Inferior parietal cortex (tissue), 1 donor: ENCODE measurements around the gene AUTS2.

ENCODE experiments used
- DNase-seq: peaks from one replicate; pipeline ENCODE4 v3.0.0-alpha.2; 2016; ENCODE audit errors: extremely low spot score

AUTS2 gene

GRCh38 chr7:69818636-69819332, 220.5 kb downstream of the AUTS2 start:
- DNase-seq = no peak

GRCh38 chr7:69819333-69819705, 221.0 kb downstream of the AUTS2 start:
- no peak for DNase-seq

GRCh38 chr7:69820479-69821192, 222.4 kb downstream of the AUTS2 start:
- no peak for DNase-seq

GRCh38 chr7:69822386-69822785, 224.1 kb downstream of the AUTS2 start:
- DNase-seq = no peak

GRCh38 chr7:69823151-69823744, 225.0 kb downstream of the AUTS2 start:
- no peak for DNase-seq

GRCh38 chr7:69825113-69825972, 227.1 kb downstream of the AUTS2 start:
- DNase-seq = no peak

- DNase-seq = no peak
Measured at GRCh38 chr7:69826283-69826682, 228.0 kb downstream of the AUTS2 start.

- DNase-seq = no peak
Measured at GRCh38 chr7:69827140-69827539, 228.9 kb downstream of the AUTS2 start.

GRCh38 chr7:69827558-69827957, 229.3 kb downstream of the AUTS2 start:
- DNase-seq = no peak

- DNase-seq = no peak
Measured at GRCh38 chr7:69832356-69832755, 234.1 kb downstream of the AUTS2 start.

- DNase-seq = no peak
Measured at GRCh38 chr7:69833964-69834363, 235.7 kb downstream of the AUTS2 start.

GRCh38 chr7:69836702-69837101, 238.4 kb downstream of the AUTS2 start:
- no peak for DNase-seq

- no peak for DNase-seq
Measured at GRCh38 chr7:69837387-69838068, 239.3 kb downstream of the AUTS2 start.

GRCh38 chr7:69839782-69840181, 241.5 kb downstream of the AUTS2 start:
- DNase-seq = no peak

GRCh38 chr7:69840248-69840647, 242.0 kb downstream of the AUTS2 start:
- DNase-seq = no peak

- DNase-seq = no peak
Measured at GRCh38 chr7:69843653-69844052, 245.4 kb downstream of the AUTS2 start.

- DNase-seq = no peak
Measured at GRCh38 chr7:69844264-69844868, 246.1 kb downstream of the AUTS2 start.

GRCh38 chr7:69845721-69846495, 247.6 kb downstream of the AUTS2 start:
- DNase-seq = no peak

- DNase-seq = no peak
Measured at GRCh38 chr7:69847921-69848612, 249.8 kb downstream of the AUTS2 start.

GRCh38 chr7:69849268-69849667, 251.0 kb downstream of the AUTS2 start:
- no peak for DNase-seq
